ENCODE results near the gene RAP1B. TPM values are rescaled to one million over a fixed set of nuclear protein-coding genes. Genes with fewer than 3 reads are reported as not detected.

The RAP1B gene
- total RNA-seq, 1 donor from 2014 or later, result 110 TPM

DNA sequence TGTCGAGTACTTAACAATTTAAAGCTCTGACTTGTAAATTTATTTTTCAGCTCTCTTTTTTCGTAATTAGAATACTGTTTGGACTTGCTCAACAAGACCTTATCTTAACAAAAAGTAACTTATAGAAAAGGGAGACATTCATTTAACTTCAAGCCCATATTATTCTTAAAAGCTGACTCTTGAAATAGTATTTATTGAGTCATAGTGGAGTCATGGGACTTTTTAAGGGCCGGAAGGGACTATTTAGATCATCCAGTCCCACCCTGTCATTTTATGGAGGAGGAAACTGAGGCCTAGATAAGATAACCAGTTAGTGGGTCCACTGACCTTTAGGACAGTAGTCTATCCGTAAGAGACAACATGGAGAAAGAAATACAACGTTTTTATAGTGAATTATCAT is 1.5 kb downstream of the RAP1B start:
- DNase-seq, result no peak

GRCh38 chr12:68612697-68613096 is 2.0 kb downstream of the RAP1B start:
- DNase-seq, result no peak

- DNase-seq, result no peak
These were observed 2.7 kb downstream of the RAP1B start for GRCh38 chr12:68613209-68613904.

DNA sequence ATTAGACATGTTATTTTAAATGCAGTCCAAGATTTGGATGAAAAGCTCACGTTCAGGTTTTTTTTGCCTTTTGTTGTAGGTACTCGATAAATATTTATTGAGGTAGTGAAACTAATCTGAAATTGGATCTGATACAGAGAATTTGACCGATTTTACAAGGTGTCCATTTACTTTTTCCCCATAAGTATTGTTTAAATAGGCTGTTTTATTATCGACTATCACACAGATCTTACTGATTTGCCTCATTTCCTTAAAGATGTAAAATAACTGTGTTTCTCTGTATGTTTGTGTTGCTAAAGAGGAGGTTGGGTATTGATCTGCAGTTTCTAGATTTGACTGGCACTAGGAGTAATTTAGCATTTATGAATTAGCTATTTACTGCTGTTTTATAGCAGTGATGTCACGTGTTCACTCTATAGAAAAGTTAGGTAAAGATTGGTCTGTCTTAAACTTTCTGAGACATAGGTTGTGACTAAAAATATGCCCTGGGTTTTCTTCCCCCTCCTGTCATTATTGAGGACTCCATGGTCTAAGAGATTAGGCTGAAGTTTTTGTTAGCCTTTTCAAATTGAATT is 3.5 kb downstream of the RAP1B start:
- no peak for DNase-seq

DNA sequence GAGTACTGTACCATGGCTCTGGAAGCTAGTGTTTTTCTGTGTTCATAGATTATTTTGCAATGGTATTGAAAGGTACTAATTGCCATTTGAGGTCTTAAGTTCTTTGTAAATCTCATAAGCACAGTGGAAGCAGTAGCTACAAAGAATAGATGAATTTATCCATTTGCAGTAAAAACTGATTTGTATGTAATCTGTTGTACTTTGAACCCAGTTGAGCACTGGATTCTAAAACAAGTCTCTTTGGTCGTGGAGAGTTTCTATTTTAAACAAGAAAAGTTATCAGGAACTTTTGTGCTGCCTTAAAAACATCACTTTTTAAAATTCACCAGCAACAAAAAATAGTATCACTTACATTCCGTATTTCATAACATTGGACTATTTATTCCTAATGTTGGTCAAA is 4.1 kb downstream of the RAP1B start:
- no peak for DNase-seq

DNA sequence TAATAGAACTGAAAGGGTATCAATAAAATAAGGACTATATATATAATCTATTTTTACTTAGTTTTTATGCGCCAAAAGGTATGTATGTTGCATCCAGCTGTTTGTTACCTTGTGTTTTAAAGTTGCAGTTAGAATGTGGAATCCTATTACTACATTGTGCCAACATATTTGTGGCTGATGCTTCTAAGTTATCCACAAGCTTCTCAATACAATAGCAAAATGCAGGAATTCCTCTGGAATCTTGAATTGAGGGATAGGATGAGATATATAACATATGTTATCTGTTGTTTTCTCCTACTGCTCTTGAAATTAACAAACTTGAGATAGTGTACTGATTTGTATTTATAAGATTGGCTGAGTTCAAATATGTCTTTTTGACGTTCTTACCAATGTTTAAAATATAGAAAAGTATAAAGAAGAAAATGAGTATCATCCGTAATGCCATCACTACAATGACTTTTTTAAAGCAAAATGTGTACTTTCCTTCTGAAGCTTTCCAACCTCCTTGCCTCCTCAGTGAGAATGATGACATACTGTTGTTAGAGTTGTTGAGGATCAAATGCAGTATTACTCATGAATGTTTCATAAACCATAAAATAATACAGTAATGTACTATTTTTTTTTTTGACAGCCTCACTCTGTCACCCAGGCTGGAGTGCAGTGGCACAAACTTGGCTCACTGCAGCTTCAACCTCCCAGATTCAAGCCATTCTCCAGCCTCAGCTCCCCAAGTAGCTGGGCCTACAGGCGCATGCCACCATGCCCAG is 6.6 kb downstream of the RAP1B start:
- no peak for DNase-seq

GRCh38 chr12:68619541-68619940 is 8.8 kb downstream of the RAP1B start:
- no peak for DNase-seq

DNA sequence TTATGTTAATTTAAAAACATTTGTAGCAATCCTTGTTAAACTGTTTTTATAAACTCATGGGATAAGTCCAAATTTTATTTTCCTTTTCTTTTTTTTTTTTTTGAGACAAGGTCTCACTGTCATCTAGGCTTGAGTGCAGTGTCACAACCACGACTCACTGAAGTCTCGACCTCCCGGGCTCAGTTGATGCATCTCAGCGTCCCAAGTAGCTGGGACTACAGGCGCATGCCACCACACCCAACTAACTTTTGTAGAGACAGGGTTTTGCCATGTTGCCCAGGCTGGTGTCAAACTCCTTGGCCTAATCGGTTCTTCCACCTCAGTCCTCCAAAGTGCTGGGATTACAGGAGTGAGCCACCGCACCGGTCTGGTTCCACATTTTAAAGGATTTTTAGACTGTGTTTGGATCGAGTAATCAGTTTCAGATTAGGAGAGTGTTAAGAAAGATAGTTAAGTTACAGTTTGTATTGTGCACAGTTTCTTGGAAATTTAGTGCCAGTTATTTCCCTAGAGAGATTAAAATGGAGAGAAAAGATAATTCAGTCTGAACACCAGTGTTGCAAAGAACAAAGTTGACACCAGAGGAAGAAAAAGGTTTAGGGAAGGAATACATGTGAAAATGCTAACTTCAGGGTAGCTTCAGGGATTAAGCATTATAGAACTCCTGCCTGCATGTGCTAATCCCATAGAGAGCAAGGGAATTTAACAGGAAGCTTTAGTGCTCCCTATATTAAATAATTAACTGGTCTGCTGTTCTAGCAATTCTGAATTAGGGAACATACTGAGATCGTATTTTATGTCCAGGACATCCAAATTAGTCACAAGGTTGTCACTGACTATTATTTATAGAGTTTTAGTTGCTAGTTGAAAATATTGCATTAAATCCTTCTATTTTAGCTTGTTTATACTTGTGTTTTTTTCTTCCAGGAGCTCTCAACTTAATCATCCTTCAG is 10.1 kb downstream of the RAP1B start:
- DNase-seq, result no peak

DNA sequence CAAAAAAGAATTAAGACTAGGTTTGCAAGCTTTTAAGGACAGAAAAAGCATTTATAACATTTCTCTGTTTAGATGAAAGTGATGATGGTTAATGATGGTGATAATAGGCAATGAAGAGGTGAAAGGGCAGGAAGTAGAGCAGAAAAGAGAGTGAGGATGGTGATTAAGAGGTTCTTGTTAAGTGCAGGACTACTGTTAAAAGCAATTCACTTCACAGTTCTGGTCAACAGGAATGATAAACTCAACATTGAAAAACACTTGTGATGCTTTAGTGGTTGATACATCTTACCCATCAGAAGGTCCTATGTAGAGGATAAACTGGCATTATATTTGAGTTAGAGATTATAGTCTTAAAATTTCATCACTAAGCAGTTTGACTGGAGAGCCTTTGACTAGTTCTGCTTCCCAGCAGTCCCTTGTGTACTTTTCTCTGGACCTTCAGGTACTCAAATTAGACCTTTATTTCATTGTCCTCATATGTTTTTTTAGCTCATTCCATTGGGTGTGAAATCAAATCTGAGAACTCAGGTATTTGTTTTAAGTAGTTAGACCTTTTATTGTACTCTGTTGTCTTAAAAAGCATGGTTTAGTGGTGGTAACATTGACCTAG is 10.9 kb downstream of the RAP1B start:
- no peak for DNase-seq

DNA sequence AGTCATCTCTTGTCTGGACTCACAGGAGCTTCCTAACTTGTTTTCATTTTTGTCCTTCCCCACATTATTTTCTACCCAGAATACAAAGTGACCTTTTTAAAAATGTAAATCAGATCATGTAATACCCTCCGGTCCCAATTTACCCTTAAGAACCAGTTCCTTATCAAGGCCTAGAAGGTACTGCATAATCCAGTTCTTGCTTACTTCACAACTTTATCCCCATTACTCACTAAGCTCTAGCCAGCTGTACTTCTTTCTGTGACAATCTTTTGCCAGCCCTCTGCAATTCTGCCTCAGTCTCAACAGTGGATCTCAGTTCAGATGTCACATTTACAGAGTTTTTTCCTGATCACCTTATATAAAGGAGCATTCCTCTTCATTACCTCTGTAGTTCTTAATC is 11.6 kb downstream of the RAP1B start:
- no peak for DNase-seq

GRCh38 chr12:68623059-68623458 is 12.4 kb downstream of the RAP1B start:
- DNase-seq, result no peak

DNA sequence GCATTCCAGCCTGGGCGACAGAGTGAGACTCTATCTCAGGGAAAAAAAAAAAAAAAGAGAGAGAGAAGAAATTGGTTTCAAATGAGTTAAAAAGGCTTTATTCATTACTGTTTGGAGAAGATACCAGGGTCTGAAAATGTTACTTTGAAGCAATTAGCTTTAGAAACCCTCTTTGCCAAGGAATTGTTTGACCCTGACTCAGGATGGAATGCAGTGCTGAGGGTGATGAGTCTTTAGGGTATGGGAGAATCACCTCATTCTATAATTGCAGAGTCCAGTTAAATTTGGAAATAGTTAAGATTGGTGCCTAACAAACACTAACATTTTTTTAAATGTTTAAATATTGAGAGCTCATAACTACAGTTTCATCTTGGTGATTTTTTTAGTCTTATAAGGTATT is 13.3 kb downstream of the RAP1B start:
- no peak for DNase-seq

- DNase-seq, result no peak
These were observed 14.2 kb downstream of the RAP1B start for GRCh38 chr12:68624933-68625332.

DNA sequence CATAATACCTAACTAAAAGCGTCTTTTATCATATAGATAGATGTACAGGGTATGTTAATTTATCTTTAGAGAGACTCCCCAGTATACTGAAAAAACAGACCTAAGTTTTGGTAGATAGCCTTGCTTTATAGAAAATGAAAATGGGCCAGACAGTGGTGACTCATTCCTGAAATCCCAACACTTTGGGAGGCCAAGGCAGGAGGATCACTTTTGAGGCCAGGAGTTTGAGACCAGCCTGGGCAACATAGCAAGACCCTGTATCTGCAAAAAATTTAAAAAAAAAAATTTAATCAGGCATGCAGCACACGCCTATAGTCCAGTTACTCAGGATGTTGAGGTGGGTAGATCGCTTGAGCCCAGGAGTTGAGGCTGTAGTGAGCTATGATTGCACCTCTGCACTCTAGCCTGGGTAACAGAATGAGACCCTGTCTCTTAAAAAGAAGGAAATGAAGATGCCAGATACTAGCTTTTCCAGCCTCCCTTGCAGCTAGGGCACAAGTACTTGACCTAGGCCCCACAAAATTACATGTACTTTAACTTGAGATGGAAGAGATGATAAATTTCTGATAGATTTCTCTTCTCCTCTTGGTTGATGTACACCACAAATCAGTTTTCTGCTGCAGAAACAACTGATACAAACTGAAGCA is 17.1 kb downstream of the RAP1B start:
- no peak for DNase-seq

GRCh38 chr12:68628698-68629097 is 18.0 kb downstream of the RAP1B start:
- no peak for DNase-seq

DNA sequence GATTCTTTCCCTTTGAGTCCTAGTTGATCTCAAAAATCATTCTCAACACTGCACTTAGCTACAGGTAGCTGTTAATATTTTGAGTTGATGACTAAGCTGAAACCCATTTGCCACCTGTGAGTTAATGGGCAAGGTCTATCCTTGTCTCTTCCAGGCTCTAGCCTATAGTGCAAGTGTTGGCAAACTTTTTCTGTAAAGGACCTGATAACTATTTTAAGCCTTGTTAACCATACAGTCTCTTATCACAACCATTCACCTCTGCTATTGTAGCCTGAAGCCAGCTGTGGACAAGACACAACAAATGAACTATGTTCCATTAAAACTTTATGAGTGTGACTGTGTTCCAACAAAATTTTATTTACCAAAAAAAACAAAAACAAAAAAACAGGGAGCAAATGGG is 19.4 kb downstream of the RAP1B start:
- no peak for DNase-seq

DNA sequence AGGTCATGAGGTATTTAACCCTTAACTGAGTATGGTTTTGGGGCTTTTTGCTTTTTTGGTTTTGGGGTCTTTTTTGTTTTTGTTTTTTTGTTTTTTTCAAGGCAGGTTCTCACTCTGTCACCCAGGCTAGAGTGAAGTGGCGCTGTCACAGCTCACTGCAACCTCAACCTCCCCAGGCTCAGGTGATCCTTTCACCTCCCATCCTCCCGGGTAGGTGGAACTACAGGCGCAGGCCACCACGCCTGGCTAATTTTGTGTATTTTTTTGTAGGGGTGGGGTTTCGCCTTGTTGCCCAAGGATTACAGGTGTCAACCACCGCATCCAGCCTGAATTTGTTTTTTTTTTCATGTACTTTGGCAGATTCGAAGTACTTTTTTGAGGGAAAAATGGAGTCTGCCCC is 19.9 kb downstream of the RAP1B start:
- DNase-seq, result no peak

DNA sequence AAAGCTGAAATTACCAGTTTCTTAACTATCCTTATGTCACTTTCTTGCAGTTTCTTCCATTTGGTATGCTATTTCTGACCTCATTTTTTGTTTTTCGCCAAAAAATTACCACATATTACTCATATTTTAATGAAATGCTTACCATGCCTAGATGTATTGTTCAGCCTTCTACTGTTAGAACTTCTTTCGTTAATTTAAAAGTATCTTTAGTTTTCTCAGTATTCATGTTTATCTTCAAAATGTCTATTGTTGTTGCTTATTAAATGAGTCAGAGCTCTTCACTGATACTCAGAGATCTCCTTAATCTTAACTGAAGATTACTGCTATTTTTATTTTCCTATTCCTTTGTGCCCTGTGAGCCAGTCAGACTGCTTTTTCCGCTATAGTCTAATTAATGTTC is 20.5 kb downstream of the RAP1B start:
- no peak for DNase-seq

DNA sequence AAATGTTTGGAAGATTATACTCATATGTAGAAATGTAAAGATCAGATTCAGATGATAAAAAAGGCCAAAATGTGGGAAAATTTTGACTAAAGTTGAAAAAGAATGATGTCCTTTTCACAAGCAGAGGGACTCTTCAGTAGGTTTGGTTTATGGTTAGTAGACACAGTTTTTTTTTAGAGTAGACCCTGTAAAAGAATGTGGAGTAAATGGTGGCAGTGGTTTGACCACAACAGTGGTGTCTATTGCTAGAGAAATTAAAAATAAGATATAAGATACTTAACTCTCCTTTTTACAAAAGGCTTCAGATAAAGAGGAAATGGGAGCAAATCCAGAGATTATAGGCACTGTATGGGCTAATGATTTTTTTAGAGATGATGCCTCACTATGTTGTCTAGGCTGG is 21.8 kb downstream of the RAP1B start:
- DNase-seq, result no peak

DNA sequence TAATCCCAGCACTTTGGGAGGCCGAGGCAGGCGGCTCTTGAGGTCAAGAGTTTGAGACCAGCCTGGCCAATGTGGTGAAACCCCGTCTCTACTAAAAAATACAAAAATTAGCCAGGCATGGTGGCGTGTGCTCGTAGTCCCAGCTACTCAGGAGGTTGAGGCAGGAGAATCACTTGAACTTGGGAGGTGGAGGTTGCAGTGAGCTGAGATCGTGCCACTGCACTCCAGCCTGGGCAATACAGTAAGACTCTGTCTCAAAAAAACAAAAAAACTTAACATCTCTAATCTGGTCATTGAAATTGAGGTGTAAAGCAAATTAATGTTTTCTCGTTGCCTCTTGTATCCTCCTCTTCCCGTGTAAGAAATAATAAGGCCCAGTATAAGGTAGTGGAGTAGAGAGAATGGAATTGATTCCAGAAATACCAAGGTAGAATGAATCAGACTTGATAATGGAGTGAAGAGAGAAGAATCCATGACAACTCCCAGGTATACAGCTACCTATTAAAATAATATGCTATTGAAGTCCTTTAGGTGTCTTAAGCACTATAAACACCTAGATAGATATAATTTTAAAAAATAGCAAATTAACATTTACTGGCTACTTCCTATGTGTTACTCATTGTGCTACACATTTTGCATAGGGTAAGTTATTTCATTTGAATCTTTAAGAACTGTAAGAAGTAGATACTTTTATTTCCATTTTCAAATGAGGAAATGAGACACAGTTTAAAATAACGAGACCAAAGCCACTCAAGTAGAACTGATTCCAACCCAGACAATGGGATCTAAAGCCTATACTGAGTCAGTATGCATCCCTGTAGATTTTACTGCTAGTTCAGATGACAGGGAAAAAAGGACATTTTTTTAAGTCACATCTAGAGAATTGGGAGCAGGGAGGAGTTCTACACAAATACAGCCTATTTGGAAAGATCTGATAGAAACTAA is 23.2 kb downstream of the RAP1B start:
- no peak for DNase-seq
